B cell (primary cell): ENCODE measurements around the gene TFRC. TPM values are rescaled to one million over a fixed set of nuclear protein-coding genes. Genes with fewer than 3 reads are reported as not detected.
A peak's percentile ranks its signal among the peaks of the same experiment; 100 is the strongest.

Experiments used
- ATAC-seq: fragments of 200-7000 bp; cut with Tn5 transposase; one replicate; pipeline ENCODE4 v1.10.0; 2021; ENCODE audit warnings: low read depth, mild to moderate bottlenecking, moderate number of reproducible peaks, moderate library complexity
- CTCF ChIA-PET: fragments of 350-600 bp; sonication (Branson Sonifier 250); formaldehyde crosslinking; loops from one replicate; lab custom pipeline; 2021; ENCODE audit warnings: antibody characterized with exemption, inconsistent platforms; lab: Charles Lee
- POLR2A ChIA-PET: fragments of 350-600 bp; sonication (Branson Sonifier 250); formaldehyde crosslinking; loops from one replicate; lab custom pipeline; 2021; ENCODE audit warnings: antibody characterized with exemption; lab: Charles Lee
- DNase-seq: peaks from one replicate; pipeline ENCODE4 v3.0.0; 2013
- H2AFZ ChIP-seq: 2 replicates; pipeline ENCODE4 v1.6.1; 2012; ENCODE audit warnings: mild to moderate bottlenecking, low read depth, low read length; ENCODE audit not compliant: insufficient read depth, poor library complexity, severe bottlenecking
- H3K27ac ChIP-seq, 2 donors: 1 replicate in 1 of 2; 2 replicates in 1 of 2; pipeline ENCODE4 v1.5.1; 2012 to 2013; ENCODE audit warnings: low read length in 2 of 2, mild to moderate bottlenecking in 2 of 2, moderate library complexity in 1 of 2
- H3K27me3 ChIP-seq, 4 experiments: fragments of 200-600 bp in 1 of 4; sonication (generic) in 1 of 4; replicated peaks in 1 of 4; 1 replicate in 2 of 4; 2 replicates in 2 of 4; pipeline versions ENCODE4 v1.6.1 to v1.7.0; 2013 to 2016; ENCODE audit warnings: low read length in 3 of 4, mild to moderate bottlenecking in 2 of 4, mixed read lengths in 1 of 4, moderate library complexity in 1 of 4; ENCODE audit not compliant: insufficient read depth in 4 of 4, control insufficient read depth in 3 of 4; ENCODE audit errors: control extremely low read depth in 1 of 4
- H3K36me3 ChIP-seq, 2 experiments: replicated peaks in 1 of 2; 1 replicate in 1 of 2; 2 replicates in 1 of 2; pipeline versions ENCODE4 v1.6.1 to v1.7.1; 2013; ENCODE audit warnings: low read length in 1 of 2; ENCODE audit not compliant: insufficient read depth in 2 of 2, control insufficient read depth in 1 of 2; ENCODE audit errors: control extremely low read depth in 1 of 2, extremely low read depth in 1 of 2
- H3K4me1 ChIP-seq, 2 donors: fragments of 200-600 bp in 1 of 2; sonication (generic) in 1 of 2; 1 replicate in 1 of 2; 2 replicates in 1 of 2; pipeline versions ENCODE4 v1.5.1 to v1.6.1; 2013 to 2017; ENCODE audit warnings: low read length in 2 of 2; ENCODE audit not compliant: control insufficient read depth in 2 of 2, insufficient read depth in 2 of 2
- H3K4me2 ChIP-seq: replicated peaks from 2 replicates; pipeline ENCODE3; 2012; ENCODE audit warnings: mild to moderate bottlenecking, low read depth, low read length; ENCODE audit not compliant: poor library complexity, severe bottlenecking
- H3K4me3 ChIP-seq, 5 experiments: fragments of 200-600 bp in 1 of 5; sonication (generic) in 1 of 5; 1 replicate in 3 of 5; 2 replicates in 2 of 5; pipeline versions ENCODE4 v1.5.1 to v1.7.0; 2011 to 2016; ENCODE audit warnings: low read length in 4 of 5, mild to moderate bottlenecking in 4 of 5, low read depth in 2 of 5, control low read depth in 1 of 5, moderate library complexity in 1 of 5; ENCODE audit not compliant: insufficient read depth in 1 of 5; ENCODE audit errors: control extremely low read depth in 1 of 5, extremely low read depth in 1 of 5
- H3K79me2 ChIP-seq: fragments of 200-600 bp; sonication (generic); one replicate; pipeline ENCODE4 v1.6.0; 2016; ENCODE audit warnings: low read length; ENCODE audit not compliant: control insufficient read depth, insufficient read depth
- H3K9ac ChIP-seq: fragments of 200-600 bp; sonication (generic); 2 replicates; pipeline ENCODE4 v1.6.1; 2017; ENCODE audit warnings: mild to moderate bottlenecking, low read length, moderate library complexity
- H3K9me3 ChIP-seq, 3 donors: one replicate each; pipeline versions ENCODE4 v1.6.1 to v1.7.1; 2013; ENCODE audit warnings: low read length in 2 of 3; ENCODE audit not compliant: control insufficient read depth in 2 of 3, insufficient read depth in 1 of 3; ENCODE audit errors: control extremely low read depth in 1 of 3
- H4K20me1 ChIP-seq: 2 replicates; pipeline ENCODE4 v1.6.0; 2012; ENCODE audit warnings: mild to moderate bottlenecking, low read length; ENCODE audit not compliant: insufficient read depth, control insufficient read depth, poor library complexity, severe bottlenecking
- H3K27ac Mint-ChIP-seq: one replicate; pipeline ENCODE4 v1.8.0; 2021; ENCODE audit warnings: mixed read lengths
- H3K27me3 Mint-ChIP-seq: one replicate; pipeline ENCODE4 v1.8.0; 2021; ENCODE audit warnings: mixed read lengths
- H3K4me1 Mint-ChIP-seq: one replicate; pipeline ENCODE4 v1.8.0; 2021; ENCODE audit warnings: mixed read lengths
- H3K4me3 Mint-ChIP-seq: one replicate; pipeline ENCODE4 v1.8.0; 2021; ENCODE audit warnings: mixed read lengths
- H3K9me3 Mint-ChIP-seq: one replicate; pipeline ENCODE4 v1.8.0; 2022; ENCODE audit warnings: mixed read lengths; ENCODE audit not compliant: insufficient read depth
- EZH2 ChIP-seq: IDR thresholded peaks from 2 replicates; pipeline ENCODE4 v1.6.1; 2012; ENCODE audit warnings: borderline replicate concordance, low read depth, mild to moderate bottlenecking, moderate library complexity, low read length; ENCODE audit not compliant: insufficient read depth, poor library complexity, severe bottlenecking
- WGBS: methylation state at CpG from one replicate; pipeline ENCODE4 v1.1.5; 2013; ENCODE audit warnings: missing lambda C conversion rate; ENCODE audit not compliant: insufficient coverage; 5-methylcytosine and 5-hydroxymethylcytosine counted together
- intact Hi-C: fragments of 100-400 bp; cut with micrococcal nuclease; formaldehyde crosslinking; loops from one replicate; pipeline ENCODE4 v1.10.0; 2022
- polyA plus RNA-seq: library from polyadenylated mRNA; depleted of rRNA; stranded (reverse); fragments of >200 nt; gene quantifications from 2 replicates; pipeline ENCODE4 v1.2.3, GENCODE V29; 2012
- total RNA-seq, 2 donors: library from RNA; stranded (reverse); fragments of 120-200 nt in 1 of 2; gene quantifications; 1 replicate in 1 of 2; 2 replicates in 1 of 2; pipeline versions ENCODE4 v1.2.3 to v1.2.4, GENCODE V29; 2013 to 2022
- TF ChIP-seq, protein P1 (sequence below): fragments of 200-600 bp; IDR thresholded peaks from one replicate; pipeline ENCODE4 v1.8.0; 2022; ENCODE audit warnings: antibody characterized with exemption, mild to moderate bottlenecking

TFRC gene
- total and polyA plus RNA-seq, 2 donors (not counting 1 experiment from before 2014, with no cell fraction given): 41.7 to 104 TPM

DNA sequence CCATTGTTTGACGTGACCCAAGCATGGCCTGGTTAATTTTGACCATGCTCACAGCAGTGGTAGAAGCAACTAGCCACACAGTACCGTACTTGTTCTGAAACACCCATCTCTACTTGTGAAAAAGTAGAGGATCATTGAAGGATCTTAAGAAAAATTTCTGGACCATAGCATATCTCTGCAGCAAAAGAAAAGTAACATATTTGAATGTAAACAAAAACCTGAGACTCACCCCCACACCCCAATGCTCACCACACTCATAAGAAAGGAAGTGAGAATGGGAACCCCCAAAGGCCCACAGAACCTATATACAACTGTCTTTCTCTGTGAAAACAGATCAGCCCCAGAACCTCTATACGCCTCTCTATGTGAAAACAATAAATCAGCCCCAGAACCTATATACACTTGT is 33.8 kb upstream of the TFRC start:
- Histone ChIP-seq H3K27ac (peak overlapping the region; percentile 79 to 90), H2AFZ (no peak overlapping the region), H3K36me3 (no peaks in the 10 kb centered on the region), H4K20me1 (no peaks in the 10 kb centered on the region), H3K4me1 (peaks cover 67 to 74% of the 10 kb centered on the region in 2 donors), H3K27me3 (no peaks in the 10 kb centered on the region), H3K9ac (peak overlapping the region; percentile 25), H3K9me3 (no peaks in the 10 kb centered on the region), H3K4me2 (peak overlapping the region; percentile 66), H3K4me3 (peak overlapping the region in 2 of 5 experiments; percentile 2 to 24), H3K79me2 (no peaks in the 10 kb centered on the region)
- peaks cover 49% of the 10 kb centered on the region for H3K4me1 Mint-ChIP-seq
- H3K9me3 Mint-ChIP-seq: no peaks in the 10 kb centered on the region
- ChIA-PET POLR2A (no interaction called here), CTCF (interaction anchor here (1.5 kb wide), 1 partner anchor 42 kb away, joined by 4 read pairs; no protein-coding TSS in a partner anchor)
- no peaks in the 10 kb centered on the region for H3K27me3 Mint-ChIP-seq
- peak; percentile 80 for DNase-seq
- no peak overlapping the region for H3K27ac Mint-ChIP-seq
- TF ChIP-seq, protein P1, sequence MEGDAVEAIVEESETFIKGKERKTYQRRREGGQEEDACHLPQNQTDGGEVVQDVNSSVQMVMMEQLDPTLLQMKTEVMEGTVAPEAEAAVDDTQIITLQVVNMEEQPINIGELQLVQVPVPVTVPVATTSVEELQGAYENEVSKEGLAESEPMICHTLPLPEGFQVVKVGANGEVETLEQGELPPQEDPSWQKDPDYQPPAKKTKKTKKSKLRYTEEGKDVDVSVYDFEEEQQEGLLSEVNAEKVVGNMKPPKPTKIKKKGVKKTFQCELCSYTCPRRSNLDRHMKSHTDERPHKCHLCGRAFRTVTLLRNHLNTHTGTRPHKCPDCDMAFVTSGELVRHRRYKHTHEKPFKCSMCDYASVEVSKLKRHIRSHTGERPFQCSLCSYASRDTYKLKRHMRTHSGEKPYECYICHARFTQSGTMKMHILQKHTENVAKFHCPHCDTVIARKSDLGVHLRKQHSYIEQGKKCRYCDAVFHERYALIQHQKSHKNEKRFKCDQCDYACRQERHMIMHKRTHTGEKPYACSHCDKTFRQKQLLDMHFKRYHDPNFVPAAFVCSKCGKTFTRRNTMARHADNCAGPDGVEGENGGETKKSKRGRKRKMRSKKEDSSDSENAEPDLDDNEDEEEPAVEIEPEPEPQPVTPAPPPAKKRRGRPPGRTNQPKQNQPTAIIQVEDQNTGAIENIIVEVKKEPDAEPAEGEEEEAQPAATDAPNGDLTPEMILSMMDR: no peak
- TF ChIP-seq EZH2: no peak
- H3K4me3 Mint-ChIP-seq: no peak overlapping the region
- no CpG with 5 or more reads among the region's 3 CpGs for WGBS
- intact Hi-C loops: loop anchor here (1.0 to 5.0 kb wide), 3 partner anchors 33 to 67 kb away; partner anchors contain the start of gene TFRC
- peak; percentile 66 for ATAC-seq

DNA sequence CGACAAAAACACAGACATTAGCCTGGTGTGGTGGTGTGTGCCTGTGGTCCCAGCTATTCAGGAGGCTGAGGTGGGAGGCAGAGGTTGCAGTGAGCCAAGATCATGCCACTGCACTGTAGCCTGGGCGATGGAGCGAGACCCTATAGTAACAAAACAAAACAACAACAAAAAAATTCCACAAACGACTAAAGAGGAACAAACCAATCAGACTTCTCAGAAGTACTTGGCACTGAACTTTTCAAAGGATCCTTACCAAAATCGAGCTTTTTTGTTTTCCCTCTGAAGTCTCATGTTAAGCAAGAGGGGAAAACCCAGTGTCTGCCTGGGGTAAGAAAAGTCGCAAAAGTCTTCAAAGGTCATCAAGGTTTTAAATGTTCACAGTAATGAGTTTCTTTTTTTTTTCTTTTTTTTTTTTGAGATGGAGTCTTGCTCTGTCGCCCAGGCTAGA is 30.1 kb upstream of the TFRC start:
- H3K27me3 Mint-ChIP-seq: no peaks in the 10 kb centered on the region
- H3K9ac ChIP-seq: no peak overlapping the region
- POLR2A ChIA-PET: interaction anchor here (0.6 to 2.1 kb wide), 7 partner anchors 15 to 95 kb away, joined by 3 to 9 read pairs (median 4); no protein-coding TSS in a partner anchor
- H3K27ac Mint-ChIP-seq: peak overlapping the region; percentile 84
- CTCF ChIA-PET: interaction anchor here (0.5 to 1.7 kb wide), 6 partner anchors 15 to 82 kb away, joined by 3 to 8 read pairs (median 4); no protein-coding TSS in a partner anchor
- no peaks in the 10 kb centered on the region for H4K20me1 ChIP-seq
- TF ChIP-seq EZH2: no peak
- TF ChIP-seq, protein P1: no peak
- peaks cover 43 to 47% of the 10 kb centered on the region in 2 donors for H3K4me1 ChIP-seq
- no peaks in the 10 kb centered on the region for H3K27me3 ChIP-seq
- peaks cover 26% of the 10 kb centered on the region for H3K4me1 Mint-ChIP-seq
- peak overlapping the region in 1 of 2 donors; percentile 68 for H3K27ac ChIP-seq
- no peaks in the 10 kb centered on the region for H3K9me3 ChIP-seq
- H3K4me3 Mint-ChIP-seq: peak overlapping the region; percentile 62
- ATAC-seq: peak; percentile 50
- no peaks in the 10 kb centered on the region for H3K9me3 Mint-ChIP-seq
- intact Hi-C loops: loop anchor here (2.0 kb wide), 1 partner anchor 15 kb away; no protein-coding TSS in a partner anchor
- DNase-seq: peak; percentile 71
- H3K4me2 ChIP-seq: peak overlapping the region; percentile 52
- WGBS: 0% methylated on average over 2 of the region's 7 CpGs
- H3K36me3 ChIP-seq: no peaks in the 10 kb centered on the region
- H3K4me3 ChIP-seq: no peak overlapping the region
- H2AFZ ChIP-seq: no peak overlapping the region
- H3K79me2 ChIP-seq: no peaks in the 10 kb centered on the region
